ENCODE data around the gene AKNA.

AKNA gene

DNA sequence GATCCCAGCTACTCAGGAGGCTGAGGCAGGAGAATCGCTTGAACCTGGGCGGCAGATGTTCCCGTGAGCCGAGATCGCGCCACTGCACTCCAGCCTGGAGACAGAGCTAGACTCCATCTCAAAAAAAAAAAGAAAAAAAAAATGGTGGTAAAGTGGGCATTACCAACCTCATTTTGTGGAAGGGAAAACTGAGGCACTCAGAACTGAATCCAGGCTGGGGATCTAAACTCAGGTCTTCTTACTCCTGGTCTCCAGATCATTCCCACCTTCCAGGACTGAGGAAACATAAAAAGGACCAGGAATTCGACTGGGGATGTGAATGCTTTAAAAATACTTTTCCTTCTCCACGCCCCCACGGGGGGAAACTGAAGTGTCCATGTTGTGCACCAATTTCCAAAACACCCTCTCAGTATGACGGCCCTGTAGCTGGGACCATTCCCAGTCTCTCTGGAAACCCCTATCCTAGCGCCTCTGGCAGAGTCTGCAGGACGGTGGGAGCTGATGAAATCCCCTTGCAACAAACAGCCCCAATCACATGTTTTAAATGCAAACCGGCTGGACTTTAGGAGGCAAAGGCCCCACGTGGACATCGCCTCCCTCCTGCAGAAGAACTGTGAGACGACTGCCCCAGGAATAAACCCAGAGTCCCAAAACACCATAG lies 8.9 kb upstream of the AKNA start:
- DNase-seq (ENCODE audit: low read depth in 2 of 2, low spot score in 1 of 2) = no peak

DNA sequence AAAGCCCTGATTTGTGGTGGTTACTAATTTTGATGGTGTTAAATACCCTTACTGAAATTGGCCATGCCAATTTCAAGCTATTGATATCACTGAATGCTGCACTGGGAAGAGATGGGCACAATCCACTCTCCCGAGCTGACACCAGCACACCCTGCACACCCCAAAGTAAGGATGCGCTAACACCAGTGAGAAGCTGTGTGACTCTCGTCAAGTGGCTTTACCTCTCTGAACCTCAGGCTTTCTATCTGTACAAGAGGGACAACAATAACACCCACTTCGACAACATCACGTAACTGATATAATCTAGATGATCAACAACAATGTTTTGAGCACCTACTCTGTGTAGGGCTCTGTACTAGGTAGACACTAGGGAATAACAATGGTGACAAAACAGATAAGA lies 8.0 kb upstream of the AKNA start:
- DNase-seq (ENCODE audit: low read depth in 2 of 2, low spot score in 1 of 2) = no peak

DNA sequence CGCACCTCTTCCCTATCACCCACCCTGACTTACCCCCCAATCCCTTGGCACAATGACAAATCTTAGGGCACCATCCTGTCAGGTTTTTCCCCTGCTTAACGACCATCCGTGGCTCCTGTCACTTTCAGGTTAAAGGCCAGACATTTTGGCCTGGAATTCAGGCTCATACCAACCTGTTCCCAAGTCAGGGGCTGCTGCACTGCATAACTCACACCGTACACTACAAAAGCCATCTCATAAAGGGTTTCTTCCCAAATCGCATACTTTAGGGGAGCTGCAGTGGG lies 7.5 kb upstream of the AKNA start:
- DNase-seq (ENCODE audit: low read depth in 2 of 2, low spot score in 1 of 2) = no peak

DNA sequence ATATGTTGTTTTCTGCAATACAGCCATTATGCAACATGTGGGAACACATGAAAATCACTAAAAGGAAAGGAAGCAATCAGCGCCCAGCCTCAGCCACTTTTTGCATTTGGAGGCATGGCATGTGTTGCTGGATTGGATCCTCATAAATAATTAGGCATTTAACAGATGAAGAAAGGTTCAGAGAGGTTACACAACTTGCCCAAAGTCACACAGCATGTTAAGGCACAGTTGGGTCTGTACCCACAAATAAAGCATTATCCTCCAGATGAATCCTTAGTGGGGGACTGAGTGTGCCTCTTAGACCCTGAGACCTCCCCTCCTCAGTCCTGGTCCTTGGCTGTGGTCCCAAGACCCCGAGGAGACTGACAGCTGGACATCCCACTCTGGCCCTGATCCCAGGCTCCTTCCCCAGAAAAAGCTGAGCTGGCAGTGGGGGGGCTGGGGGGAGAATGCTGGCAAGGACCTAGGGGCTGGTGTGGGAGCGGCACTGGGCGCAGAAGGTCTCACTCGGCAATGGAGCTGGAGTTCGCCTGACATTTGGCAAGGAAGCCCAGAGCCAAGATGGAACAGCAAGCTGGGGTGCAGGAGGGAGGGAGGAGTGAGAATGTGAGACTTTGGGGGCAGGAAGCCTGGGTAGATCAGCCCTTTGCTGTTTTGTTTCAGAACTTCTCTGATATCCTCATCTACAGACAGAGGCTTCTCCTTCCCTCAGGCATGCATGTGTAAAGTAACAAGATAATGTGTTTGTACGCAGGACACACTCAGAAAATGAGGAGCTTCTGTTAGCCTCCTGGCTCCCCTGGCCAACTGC lies 6.9 kb upstream of the AKNA start:
- DNase-seq (ENCODE audit: low read depth in 2 of 2, low spot score in 1 of 2) = no peak

DNA sequence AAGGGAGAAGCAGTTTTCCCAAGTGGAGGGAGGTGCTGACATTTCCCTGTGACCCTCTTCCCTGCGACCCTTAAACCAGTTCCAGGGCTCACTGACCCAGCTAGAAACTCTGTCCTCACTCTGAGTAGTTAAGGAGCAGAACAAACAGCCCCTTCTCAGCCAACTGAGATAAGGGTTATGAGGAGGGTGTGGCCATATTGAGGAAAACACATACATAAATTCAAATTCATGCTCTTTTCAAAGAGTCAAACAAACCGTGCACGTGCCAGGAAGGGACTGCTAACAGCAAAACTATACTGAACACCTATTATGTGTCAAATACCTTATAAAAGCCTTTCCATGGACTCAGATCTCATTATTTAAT lies 4.9 kb upstream of the AKNA start:
- no peak for DNase-seq (ENCODE audit: low read depth in 2 of 2, low spot score in 1 of 2)

DNA sequence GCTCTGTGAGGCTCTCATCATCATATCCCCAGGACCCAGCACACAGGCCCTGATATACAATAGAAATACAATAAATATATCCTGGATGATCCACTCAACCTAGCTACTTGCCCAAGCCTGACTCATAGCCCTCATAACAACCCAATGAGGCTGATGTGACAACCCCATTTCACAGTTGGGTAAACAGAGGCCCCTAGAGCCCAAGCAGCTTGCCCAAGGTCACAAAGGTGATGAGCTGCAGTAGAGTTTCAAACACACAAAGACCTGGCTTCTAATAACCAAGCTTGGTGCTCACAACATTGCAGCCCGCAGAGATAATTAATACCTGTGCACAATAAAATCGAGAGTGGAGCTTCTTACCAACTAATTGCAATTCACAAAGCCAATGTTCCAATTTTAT lies 3.2 kb upstream of the AKNA start:
- DNase-seq (ENCODE audit: low read depth in 2 of 2, low spot score in 1 of 2) = no peak

DNA sequence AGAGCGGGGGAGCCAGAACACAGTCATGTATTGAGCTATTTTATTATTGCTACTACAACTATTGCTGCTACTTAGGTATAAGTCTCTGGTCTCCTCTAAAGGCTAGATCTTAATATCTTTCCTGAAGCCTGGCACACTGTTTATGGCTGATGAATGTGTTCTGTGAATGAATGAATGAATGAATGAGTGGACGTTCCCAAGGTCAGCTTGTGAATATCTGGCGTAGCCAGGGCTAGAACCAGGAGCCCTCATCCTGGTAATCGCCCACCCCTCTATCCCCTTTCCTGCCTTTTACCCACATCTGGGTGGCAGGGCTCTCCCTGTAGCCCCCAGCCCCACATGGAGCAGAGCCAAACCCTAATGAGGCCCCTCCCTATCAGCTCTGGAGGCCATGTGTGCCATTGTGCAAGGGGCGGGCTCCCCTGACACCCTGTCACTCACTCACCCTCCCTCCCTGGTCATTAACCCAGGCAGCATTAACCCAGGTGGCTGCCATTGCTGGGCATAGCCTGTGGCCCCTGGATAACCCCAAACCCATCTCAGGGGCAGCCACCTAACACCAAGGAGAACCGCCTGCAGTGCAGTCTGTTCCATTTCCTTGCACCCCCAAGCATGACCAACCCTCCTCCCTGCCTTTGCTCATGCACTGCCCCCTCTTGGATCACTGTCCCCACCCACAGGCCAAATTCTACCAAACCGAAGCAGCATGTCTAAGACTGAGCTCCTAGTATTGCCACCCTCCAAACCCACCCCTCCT lies 2.0 kb upstream of the AKNA start:
- DNase-seq (ENCODE audit: low read depth in 2 of 2, low spot score in 1 of 2) = no peak

DNA sequence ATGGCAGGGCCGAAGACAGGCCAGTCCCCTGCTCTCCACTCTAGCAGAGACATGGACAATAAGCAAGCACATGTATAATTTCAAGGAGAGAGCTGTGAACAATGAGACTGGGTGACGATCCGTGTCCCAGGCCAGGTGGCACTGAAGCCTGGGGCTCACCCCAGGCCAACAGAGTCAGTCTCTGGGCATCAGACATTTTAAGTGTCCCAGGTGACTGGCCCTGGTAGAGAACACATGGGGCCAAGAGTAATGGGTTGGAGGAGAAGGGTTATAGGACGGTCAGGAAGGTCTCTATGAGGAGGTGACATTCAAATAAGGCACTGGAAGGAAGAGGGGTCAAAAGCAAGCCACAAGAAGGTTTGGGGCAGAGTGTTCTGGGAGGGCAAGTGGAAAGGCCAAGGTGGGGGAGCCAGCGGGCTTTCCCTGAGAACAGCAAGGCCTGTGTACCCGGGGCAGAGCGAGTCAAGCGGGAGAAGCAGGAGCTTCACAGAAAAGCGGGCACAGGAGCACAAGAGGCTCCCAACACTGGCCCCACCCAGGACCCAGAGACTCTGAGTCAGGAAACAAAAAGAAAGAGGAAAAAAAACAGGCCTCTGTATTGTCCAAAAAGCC lies 1.1 kb upstream of the AKNA start:
- DNase-seq (ENCODE audit: low read depth in 2 of 2, low spot score in 1 of 2) = no peak

DNA sequence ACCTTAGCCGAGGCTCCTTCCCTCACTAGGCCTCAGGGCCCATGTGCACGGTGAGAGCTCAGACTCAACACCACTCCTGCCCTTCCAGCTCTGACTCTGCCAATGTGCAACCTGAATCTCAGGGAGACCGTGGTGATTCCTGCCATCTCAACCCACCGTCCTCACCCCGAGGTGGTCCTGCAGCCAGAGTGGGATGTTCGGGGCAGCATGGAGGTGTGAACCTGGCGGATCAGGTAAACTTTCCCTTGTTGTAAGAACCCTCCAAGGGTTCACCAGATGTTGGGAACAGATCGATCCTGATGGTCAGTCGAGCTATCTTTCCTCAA lies 538 bp upstream of the AKNA start:
- DNase-seq (ENCODE audit: low read depth in 2 of 2, low spot score in 1 of 2) = no peak

DNA sequence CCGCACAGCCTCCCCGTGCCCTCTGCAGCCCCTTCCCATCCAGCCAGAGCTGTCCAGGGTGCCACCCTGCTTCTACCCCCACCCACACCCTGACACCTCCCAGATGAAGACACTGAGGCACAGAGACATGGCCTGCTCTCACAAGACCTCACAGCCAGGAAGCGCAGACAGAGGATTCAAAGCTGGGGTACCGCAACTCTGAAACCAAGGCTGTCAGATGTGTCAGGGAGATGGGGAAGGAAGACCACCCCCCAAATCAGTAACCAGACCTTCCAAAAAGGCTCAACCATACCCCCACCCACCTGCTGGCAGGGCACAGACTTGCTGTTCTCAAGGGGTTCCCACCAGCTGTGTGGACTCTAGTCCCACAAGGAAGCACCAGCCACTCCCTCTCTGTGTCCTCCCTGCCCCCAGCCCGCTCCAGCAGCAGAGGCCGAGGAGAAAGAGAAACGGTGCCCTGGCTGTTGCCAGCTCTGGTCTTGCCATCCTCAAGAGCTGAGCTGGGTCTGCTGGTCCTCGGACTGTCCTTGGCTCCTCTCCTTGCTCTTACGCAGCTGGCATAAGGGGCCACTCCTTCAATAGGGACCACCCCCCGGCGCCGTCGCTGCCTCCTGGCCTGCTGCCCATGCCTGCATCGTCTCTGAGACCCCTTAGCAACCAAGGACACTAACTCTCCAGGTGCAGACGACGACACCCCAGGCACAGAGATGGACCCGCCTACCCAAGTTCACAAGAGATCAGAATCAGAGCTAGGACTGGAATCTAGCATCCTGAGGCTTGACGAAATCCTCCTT lies 699 bp downstream of the AKNA start:
- DNase-seq (ENCODE audit: low read depth in 2 of 2, low spot score in 1 of 2) = no peak

DNA sequence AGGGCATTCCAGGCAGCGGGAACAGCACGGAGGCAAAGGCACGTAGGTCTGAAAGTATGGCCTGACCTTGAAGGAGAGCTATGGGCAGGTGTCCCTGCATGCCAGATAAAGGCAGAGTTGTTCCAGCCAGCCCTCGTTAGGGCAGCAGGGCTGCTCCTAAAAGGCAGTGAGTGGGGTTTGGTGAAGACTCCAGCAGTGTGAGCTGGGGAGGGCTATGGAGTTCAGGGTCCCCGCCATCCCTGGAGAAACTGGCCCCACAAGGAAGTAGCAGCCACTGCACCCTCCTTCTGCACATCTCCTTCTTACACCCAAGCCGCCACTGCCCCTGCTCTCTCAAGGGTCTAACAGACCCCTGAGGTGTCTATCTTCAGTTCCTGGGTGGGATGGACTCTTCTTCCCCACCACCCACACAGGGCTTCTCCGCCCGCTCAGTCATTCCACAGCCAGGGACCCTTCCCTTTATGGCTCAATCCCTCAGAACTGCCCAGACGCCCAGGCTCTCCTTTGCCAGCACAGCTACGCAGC lies 1.4 kb downstream of the AKNA start:
- DNase-seq (ENCODE audit: low read depth in 2 of 2, low spot score in 1 of 2) = no peak

DNA sequence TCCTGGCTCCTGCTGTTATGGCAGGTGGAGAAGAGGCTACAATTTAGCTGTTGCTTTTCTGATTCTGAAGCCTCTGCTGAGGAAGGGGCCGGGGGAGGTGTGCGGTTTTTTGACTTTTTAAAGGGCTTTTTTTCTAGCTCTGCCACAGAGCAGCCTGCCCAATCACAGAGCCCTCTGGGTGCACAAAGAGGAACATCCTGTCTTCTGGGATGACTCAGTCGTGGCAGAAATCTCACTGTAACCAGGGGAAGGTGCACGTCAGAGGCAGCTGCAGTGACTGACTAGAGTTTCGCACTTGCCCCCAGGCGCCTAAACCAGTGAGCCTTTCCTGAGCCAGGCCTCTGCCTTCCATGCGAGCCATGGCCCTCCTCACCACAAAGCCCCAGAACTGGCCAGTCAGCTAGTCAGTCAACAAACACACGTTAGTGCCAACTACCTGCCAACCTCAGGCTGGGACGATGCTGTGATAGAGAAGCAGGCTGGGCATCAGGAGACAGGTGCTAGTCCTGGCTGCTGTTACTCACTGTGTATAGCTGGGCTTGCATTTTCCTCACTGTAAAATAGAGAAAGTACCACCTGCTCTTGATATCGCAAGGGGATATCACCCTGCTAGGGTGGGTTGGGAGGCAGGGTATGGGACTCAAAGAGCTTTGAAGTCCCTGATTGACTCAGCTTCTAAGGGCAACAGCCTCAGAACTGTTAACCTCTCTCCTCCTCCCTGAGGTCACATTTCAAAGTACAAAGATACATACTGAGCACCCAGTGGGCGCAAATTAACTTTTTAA lies 2.2 kb downstream of the AKNA start:
- DNase-seq (ENCODE audit: low read depth in 2 of 2, low spot score in 1 of 2) = peak; percentile 71 to 84

DNA sequence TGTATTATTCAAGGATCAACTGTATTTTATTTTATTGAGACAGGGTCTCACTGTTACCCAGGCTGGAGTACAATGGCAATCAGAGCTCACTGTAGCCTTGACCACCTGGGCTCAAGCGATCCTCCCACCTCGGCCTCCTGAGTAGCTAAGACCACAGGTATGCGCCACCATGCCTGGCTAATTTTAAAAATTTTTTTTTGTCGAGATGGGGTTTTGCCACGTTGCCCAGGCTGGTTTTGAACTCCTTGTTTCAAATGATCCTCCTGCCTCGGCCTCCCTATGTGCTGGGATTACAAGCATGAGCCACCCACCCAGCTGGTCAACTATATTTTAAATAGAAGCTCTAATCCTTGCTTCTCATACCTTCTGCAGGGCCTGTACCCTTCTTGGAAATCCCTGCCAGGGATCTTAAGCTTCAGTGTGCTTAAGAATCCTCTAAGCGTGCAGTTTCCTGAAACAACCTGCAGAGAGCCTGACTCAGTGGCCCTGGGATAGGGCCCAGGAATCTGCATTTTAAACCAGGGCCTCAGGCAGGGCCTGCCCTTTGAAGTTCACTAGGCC lies 2.9 kb downstream of the AKNA start:
- DNase-seq (ENCODE audit: low read depth in 2 of 2, low spot score in 1 of 2) = no peak

DNA sequence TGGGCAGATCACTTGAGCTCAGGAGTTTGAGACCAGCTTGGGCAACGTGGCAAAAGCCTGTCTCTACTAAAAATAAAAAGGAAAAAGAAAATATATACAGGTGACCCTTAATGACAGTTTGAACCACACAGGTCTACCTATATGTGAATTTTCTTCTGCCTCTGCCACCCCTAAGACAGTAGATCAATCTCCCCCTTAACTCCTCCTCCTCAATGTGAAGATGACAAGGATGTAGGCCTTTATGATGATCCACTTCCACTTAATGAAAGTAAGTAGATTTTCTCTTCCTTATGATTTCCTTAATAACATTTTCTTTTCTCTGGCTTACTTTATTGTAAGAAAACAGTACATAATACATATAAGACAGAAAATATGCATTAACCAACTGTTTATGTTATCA lies 3.4 kb downstream of the AKNA start:
- DNase-seq (ENCODE audit: low read depth in 2 of 2, low spot score in 1 of 2) = no peak

DNA sequence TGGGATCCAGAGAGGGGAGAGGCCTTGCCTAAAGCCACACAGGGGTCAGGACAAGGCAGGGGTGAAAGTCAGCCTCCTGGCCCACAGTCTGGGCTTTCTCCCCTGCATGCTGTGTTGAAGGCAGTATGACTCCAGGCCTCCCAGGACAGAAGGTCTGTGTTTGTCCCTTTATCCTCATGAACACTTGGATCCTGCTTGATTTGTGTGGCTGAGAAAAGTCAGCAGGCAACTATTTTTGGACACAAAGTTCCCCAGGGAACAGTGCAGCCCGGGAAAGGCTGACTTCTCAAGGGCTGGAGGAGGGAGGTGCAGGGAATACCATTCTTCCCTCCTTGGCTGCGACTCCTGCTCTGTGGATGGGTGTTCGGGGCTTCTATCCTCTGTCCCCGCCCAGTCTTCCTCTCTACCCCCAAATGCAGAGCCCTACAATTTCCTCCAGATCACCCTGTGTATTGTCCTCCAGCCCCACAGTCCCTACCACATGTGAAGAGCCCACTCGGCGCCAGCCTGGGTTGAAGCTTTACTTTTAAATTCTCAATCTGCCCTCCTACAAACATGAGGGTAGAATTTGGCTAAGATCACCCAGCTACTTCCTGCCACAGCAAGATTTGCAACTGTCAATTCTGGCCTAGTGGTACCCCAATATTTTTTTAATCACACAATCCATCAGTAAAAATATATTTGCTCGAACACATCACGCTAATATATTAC lies 4.1 kb downstream of the AKNA start:
- DNase-seq (ENCODE audit: low read depth in 2 of 2, low spot score in 1 of 2) = no peak

DNA sequence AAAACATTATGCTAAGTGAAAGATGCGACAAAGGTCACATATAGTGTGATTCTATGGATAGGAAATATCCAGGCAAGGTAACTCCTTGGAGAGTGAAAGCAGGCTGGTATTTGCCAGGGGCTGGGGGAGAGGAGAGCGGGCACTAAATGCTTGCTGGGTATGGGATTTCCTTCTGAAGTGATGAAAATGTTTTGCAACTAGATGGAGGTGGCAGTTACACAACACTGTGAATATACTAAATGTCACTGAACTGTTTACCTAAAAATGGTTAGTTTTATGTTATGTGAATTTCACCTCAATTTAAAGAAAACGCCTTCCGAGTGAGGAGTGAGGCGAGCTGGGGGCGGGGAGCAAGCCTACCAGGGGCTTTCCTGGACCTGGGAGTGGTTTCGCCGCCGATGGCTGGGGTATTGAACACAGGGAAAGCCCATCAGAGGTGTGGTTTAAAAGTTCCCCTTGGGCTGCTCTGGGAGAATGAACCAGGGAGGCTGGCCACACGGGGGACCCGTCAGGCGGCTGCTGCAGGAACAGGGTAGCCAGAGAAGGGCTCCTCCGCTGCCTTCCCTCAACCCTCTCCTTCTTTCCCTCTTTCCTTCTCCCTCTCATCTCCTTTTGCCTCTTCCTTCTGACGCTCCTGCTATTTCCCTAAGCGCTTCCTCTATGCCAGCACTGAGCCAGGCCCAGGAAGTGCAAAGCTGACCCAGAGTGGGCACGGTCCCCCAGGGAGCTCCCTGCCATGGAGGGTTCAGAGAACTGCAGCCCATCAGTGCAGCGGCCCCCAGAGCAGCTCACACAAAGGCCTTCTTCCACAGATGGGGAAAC lies 4.9 kb downstream of the AKNA start:
- DNase-seq (ENCODE audit: low read depth in 2 of 2, low spot score in 1 of 2) = peak; percentile 45 to 61

DNA sequence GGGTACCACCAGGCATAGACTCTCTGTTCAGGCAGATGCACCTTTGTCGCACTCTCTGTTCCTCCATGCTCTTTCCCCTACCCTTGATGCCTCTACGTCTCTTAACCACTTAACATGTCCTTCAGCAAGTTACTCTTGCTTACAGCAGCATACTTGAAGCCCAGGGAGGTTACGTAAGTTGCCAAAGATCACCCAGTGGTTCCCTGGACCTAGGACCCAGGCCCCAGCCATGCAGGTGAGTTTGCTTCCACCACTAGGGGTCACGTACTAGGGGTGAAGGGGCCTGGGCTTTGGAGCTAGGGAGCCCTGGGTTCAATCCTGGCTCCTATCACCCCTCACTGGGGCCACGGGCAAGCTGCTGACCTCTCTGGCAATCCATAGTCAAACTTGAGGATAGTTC lies 8.9 kb downstream of the AKNA start:
- DNase-seq (ENCODE audit: low read depth in 2 of 2, low spot score in 1 of 2) = no peak

DNA sequence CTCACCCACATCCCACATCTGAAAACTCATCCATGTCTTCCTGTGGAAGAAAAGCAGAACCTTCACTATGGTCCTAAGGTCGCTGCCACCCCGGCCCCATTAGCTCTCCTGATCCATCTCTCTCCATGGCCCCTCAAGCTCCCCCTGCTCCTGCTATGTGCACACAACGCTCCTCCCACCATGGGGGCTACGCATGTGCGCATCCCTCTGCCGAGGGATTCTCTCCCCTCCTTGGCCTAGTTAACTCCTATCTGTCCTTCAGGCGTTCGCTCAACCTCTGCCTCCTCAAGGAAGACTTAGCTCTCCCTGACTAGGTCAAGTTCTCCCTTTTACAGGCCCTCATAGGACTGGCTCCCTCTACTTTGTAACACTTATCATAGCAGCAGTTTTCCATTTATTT lies 9.8 kb downstream of the AKNA start:
- no peak for DNase-seq (ENCODE audit: low read depth in 2 of 2, low spot score in 1 of 2)
